Subcutaneous adipose tissue (tissue), 4 donors: ENCODE data around the gene AQP5. TPM values are rescaled to one million over a fixed set of nuclear protein-coding genes. Genes with fewer than 3 reads are reported as not detected.

Source experiments
- total RNA-seq, 4 donors: library from RNA; depleted of rRNA; stranded (reverse); fragments of >200 nt; gene quantifications; one replicate each; pipeline ENCODE4 v1.1.0, GENCODE V29; 2016
- TF ChIP-seq, protein P1 (sequence below): fragments of 450-650 bp; IDR thresholded peaks from one replicate; pipeline ENCODE4 v1.5.1; 2016; ENCODE audit warnings: low read depth, mild to moderate bottlenecking, control low read depth, antibody characterized with exemption, moderate library complexity

AQP5 gene
- total RNA-seq, 4 donors from 2014 or later: not detected

DNA sequence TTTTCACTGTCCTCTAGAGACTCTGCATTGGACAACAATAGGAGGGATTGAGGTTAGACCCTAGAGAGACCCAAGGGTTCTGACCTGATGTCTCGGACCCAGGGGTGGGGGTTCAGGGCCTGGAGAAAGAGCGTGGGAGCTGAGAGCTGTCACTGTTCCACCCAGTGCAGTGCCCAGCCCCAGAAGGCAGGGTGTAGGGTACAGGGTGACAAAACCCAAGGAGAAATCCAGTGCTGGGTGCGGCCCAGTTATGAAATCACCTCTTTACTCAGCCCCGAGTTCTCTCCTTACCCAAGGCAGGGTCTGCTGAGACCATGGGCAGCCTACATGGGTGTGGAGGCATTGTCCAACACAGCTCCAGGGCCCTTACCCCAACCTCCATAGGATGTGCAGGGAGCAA, 8.5 kb upstream of the AQP5 start:
- TF ChIP-seq, protein P1, sequence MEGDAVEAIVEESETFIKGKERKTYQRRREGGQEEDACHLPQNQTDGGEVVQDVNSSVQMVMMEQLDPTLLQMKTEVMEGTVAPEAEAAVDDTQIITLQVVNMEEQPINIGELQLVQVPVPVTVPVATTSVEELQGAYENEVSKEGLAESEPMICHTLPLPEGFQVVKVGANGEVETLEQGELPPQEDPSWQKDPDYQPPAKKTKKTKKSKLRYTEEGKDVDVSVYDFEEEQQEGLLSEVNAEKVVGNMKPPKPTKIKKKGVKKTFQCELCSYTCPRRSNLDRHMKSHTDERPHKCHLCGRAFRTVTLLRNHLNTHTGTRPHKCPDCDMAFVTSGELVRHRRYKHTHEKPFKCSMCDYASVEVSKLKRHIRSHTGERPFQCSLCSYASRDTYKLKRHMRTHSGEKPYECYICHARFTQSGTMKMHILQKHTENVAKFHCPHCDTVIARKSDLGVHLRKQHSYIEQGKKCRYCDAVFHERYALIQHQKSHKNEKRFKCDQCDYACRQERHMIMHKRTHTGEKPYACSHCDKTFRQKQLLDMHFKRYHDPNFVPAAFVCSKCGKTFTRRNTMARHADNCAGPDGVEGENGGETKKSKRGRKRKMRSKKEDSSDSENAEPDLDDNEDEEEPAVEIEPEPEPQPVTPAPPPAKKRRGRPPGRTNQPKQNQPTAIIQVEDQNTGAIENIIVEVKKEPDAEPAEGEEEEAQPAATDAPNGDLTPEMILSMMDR: no peak

DNA sequence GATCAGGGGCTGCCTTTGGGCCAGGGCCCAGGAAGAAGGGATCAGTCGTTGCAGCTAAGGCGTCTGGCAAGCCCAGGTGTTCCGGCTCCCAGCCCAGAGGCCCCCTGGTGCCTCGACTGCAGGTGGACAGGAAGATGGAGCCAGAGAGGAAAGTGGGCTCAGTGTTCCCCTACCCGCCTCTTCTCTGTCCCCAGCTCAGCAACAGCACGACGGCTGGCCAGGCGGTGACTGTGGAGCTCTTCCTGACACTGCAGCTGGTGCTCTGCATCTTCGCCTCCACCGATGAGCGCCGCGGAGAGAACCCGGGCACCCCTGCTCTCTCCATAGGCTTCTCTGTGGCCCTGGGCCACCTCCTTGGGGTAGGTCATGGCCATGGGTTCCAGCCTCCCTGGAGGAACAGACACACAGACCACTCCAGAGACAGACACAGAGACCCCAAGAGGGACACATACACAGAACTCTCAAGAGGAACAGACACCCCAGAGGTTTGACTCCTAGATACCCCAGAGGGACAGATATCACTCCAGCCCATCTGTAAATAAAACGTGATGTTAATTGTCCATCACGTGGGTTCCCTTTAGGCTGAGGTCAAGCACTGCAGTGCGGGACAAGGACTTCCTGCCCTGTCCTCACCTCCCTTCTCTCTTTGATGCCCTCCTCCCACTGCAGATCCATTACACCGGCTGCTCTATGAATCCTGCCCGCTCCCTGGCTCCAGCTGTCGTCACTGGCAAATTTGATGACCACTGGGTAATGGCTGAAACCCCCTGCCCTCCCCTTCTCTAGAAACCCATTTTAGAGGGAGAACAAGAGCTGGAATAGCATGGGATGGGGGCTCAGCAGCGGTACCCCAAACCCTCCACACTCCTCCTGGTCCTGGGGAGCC, 7.5 kb upstream of the AQP5 start:
- TF ChIP-seq, protein P1: no peak

DNA sequence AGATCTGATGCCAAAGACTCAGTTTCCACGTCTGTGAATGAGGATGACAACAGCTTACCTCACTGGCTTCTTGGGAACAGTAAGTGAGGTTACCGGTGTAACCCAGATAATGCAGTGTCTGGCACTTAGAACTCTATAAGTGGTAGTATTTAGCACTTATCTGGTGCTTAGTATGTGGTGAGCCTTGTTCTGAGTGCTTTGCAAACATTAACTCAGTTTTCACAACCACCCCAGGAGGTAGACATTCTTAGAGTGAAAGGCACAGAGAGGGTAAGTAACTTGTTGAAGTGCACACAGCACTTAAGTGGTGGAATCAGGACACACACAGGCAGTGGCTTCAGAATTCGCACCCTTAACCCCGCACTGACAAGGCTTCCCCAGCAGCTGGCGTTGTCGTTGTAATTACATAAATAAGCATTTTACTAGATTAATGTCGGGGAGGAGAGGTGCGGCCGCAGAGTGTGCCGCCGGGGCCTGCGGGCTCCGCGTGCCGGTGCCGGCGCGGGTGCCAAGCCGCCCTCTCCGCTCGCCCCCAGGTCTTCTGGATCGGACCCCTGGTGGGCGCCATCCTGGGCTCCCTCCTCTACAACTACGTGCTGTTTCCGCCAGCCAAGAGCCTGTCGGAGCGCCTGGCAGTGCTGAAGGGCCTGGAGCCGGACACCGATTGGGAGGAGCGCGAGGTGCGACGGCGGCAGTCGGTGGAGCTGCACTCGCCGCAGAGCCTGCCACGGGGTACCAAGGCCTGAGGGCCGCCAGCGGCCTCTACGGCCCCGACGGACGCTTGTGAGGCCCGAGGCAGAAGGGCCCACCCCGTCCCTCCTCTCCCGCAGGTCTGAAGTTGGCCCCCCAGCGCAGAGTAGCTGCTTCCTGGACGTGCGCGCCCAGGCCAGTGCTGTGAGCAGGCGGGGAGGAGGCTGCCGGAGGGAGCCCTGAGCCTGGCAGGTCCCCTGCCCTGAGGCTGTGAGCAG, 6.5 kb upstream of the AQP5 start:
- TF ChIP-seq, protein P1: no peak

DNA sequence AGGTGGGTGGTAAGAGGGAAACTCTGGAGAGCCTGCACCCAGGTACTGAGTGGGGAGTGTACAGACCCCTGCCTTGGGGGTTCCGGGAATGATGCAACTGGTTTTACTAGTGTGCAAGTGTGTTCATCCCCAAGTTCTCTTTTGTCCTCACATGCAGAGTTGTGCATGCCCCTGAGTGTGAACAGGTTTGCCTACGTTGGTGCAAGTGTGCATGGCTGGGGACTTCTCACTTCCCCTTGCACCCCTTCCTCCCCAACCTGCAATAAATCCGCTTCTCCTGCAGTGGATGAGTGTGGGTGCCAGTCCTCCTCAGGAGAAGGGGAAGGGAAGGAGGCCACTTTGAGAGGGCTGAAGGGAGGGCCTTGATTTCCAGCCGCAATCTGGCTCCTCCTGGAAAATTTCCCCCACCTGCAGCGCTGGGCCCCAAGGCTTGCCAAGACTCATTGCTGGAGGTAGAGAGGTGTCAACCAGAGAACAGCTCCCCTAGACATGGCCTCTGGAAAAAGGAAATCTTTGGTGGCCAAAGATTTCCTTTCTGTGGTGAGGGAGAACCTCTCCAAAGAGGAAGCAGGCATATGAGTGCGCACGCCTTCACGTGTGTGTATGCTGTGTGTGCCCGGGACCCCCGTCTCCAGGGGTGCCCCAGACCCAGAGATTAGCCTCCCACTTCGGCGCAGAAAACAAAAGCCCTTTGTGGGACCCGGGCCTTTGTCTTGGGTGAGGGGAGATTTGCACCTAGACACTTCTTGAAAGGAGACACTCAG, 5.6 kb upstream of the AQP5 start:
- TF ChIP-seq, protein P1: no peak

DNA sequence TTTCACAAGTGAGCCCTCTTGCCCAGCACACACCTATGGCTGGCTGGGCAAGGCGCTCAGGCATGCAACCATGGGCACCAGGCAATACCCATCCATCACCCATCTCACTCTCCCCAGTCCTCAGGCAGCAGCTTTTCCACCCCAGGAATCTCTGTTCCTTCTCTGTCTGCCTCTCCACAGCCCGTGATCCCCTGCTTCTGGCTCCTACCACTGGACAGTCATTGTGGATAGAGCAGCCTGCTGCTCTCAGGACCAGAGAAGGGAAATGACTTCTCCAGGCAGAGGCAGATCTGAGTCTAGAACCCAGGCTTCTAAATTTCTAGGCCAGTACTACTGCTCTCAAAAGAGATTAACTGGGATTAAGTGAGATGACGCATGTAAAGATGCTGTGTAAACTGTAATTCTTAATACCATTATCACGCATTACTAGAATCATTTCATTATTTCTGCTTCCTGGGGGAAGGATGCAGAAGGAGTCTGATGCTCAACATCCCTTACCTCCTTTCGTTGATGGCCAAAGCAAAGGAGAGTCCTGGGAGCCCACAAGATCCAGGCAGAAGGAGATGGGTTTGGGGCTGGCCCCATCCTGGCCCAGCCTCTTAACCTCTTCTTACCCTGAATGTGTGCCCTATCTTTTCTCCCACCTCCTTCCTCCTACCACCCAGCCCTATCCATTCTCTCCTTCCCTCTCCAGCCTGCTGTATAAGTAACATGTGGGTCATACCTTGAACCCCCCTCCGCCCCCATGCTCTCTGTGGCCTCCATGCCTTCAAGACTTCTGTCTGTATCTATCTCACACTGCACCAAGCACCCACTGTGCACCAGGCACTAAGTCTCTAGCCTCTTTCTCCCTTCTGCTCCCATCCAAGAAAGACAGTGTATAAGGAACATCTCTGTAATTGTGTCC, 4.8 kb upstream of the AQP5 start:
- TF ChIP-seq, protein P1: no peak

DNA sequence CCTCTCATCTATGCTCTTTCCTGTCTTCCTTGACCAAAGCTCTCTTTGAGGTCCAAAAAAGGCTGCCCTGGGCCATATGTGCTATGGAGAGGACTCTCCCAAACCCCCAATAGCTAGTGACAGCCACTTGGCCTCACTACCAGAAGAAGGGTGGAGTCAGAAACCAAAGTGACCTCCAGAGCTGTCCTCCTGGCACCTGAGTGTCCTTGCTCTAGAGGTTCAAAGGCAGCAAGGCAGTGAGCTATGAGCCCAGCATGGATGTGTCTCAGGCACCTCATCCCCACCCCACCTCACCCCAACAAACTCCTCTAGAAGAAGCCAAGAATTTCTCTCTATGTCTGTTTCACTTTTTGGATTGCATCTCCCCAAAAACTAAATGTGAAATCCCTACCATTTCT, 4.1 kb upstream of the AQP5 start:
- TF ChIP-seq, protein P1: no peak
